Fibroblast of lung (primary cell): ENCODE measurements around the gene MRPS25. TPM values are rescaled to one million over a fixed set of nuclear protein-coding genes. Genes with fewer than 3 reads are reported as not detected.

Experiments
- DNase-seq, 2 donors: peaks; one replicate each; pipeline versions ENCODE4 v3.0.0 to v3.0.0-alpha.2; 2010; ENCODE audit warnings: low read depth in 2 of 2
- H2AFZ ChIP-seq: 2 replicates; pipeline ENCODE4 v1.5.1; 2012; ENCODE audit warnings: low read length, control low read depth, inconsistent platforms
- H3K27ac ChIP-seq: 2 replicates; pipeline ENCODE4 v1.5.1; 2011; ENCODE audit warnings: low read length, control low read depth; ENCODE audit not compliant: insufficient read depth
- H3K27me3 ChIP-seq: 2 replicates; pipeline ENCODE4 v1.5.1; 2011; ENCODE audit warnings: mild to moderate bottlenecking, low read length; ENCODE audit not compliant: control insufficient read depth, insufficient read depth
- H3K36me3 ChIP-seq: 2 replicates; pipeline ENCODE4 v1.5.1; 2011; ENCODE audit warnings: low read length; ENCODE audit not compliant: control insufficient read depth, insufficient read depth
- H3K4me1 ChIP-seq: 2 replicates; pipeline ENCODE4 v1.5.1; 2011; ENCODE audit warnings: low read length; ENCODE audit not compliant: control insufficient read depth, insufficient read depth; ENCODE audit errors: extremely low read depth
- H3K4me2 ChIP-seq: 2 replicates; pipeline ENCODE4 v1.5.1; 2011; ENCODE audit warnings: low read length, control low read depth; ENCODE audit not compliant: insufficient read depth; ENCODE audit errors: extremely low read depth
- H3K4me3 ChIP-seq, 4 experiments: fragments of 200-600 bp in 1 of 4; sonication (generic) in 1 of 4; replicated peaks in 1 of 4; 2 replicates each; pipeline ENCODE4 v1.5.1; 2011 to 2016; ENCODE audit warnings: low read length in 4 of 4, low read depth in 3 of 4, mild to moderate bottlenecking in 3 of 4, control low read depth in 2 of 4, inconsistent platforms in 1 of 4, mixed read lengths in 1 of 4; ENCODE audit not compliant: insufficient read depth in 1 of 4; ENCODE audit errors: control extremely low read depth in 1 of 4
- H3K79me2 ChIP-seq: 2 replicates; pipeline ENCODE4 v1.5.1; 2012; ENCODE audit warnings: mild to moderate bottlenecking, low read length, inconsistent platforms; ENCODE audit not compliant: control insufficient read depth, insufficient read depth
- H3K9ac ChIP-seq: 2 replicates; pipeline ENCODE4 v1.5.1; 2011; ENCODE audit warnings: mild to moderate bottlenecking, low read length, control low read depth; ENCODE audit not compliant: insufficient read depth
- H3K9me3 ChIP-seq: 2 replicates; pipeline ENCODE4 v1.5.1; 2012; ENCODE audit warnings: low read depth, low read length; ENCODE audit not compliant: control insufficient read depth, insufficient read depth
- H4K20me1 ChIP-seq: 2 replicates; pipeline ENCODE4 v1.5.1; 2011; ENCODE audit warnings: low read length; ENCODE audit not compliant: control insufficient read depth, insufficient read depth; ENCODE audit errors: extremely low read depth
- CTCF ChIP-seq, 2 donors: IDR thresholded peaks in 1 of 2; conservative IDR thresholded peaks in 1 of 2; 1 replicate in 1 of 2; 2 replicates in 1 of 2; pipeline ENCODE4 v1.5.1; 2011 to 2012; ENCODE audit warnings: low read length in 2 of 2, control low read depth in 1 of 2, inconsistent platforms in 1 of 2, low read depth in 1 of 2, mild to moderate bottlenecking in 1 of 2
- EZH2 ChIP-seq: IDR thresholded peaks from 2 replicates; pipeline ENCODE4 v1.5.1; 2012; ENCODE audit warnings: low read length, control low read depth, mild to moderate bottlenecking; ENCODE audit errors: missing control alignments
- polyA plus RNA-seq, 2 donors: library from polyadenylated mRNA; depleted of rRNA in 1 of 2; stranded (reverse) in 1 of 2; unstranded in 1 of 2; fragments of >200 nt; gene quantifications; 2 replicates each; pipeline ENCODE4 v1.2.1, GENCODE V29; 2011 to 2012; ENCODE audit warnings: missing spikeins in 1 of 2
- total RNA-seq: library from RNA; depleted of rRNA; stranded (reverse); fragments of >200 nt; gene quantifications from 2 replicates; pipeline ENCODE4 v1.2.1, GENCODE V29; 2014

The MRPS25 gene
- total and polyA plus RNA-seq, 2 donors (not counting 1 experiment from before 2014, with no cell fraction given) = 16.5 to 17.4 TPM

GRCh38 chr3:15071699-15072098 lies 6.6 kb upstream of the MRPS25 start:
- Histone ChIP-seq H3K4me3 (no peak overlapping the region), H3K9ac (no peak overlapping the region), H3K4me1 (no peaks in the 10 kb centered on the region), H4K20me1 (no peaks in the 10 kb centered on the region), H3K9me3 (no peaks in the 10 kb centered on the region), H3K27ac (no peak overlapping the region), H3K79me2 (no peaks in the 10 kb centered on the region), H3K4me2 (no peak overlapping the region), H3K27me3 (no peaks in the 10 kb centered on the region), H3K36me3 (peaks cover 13% of the 10 kb centered on the region), H2AFZ (no peak overlapping the region)
- TF ChIP-seq CTCF (conservative IDR thresholded peaks at IDR 0.05 in 1 of 2, IDR thresholded peaks at IDR 0.05 in 1 of 2; ENCODE audit: low read depth in 1 of 2, low read length in 2 of 2) (no peak), EZH2 (no peak)
- no peak for DNase-seq

GRCh38 chr3:15069441-15069840 lies 4.3 kb upstream of the MRPS25 start:
- peaks cover 5% of the 10 kb centered on the region for H3K79me2 ChIP-seq
- no peak overlapping the region for H3K4me3 ChIP-seq
- H3K4me1 ChIP-seq = no peaks in the 10 kb centered on the region
- no peak overlapping the region for H3K4me2 ChIP-seq
- no peaks in the 10 kb centered on the region for H3K27me3 ChIP-seq
- no peak overlapping the region for H2AFZ ChIP-seq
- H3K36me3 ChIP-seq = peaks cover 7% of the 10 kb centered on the region
- H3K9me3 ChIP-seq = no peaks in the 10 kb centered on the region
- TF ChIP-seq EZH2 = no peak
- TF ChIP-seq CTCF (conservative IDR thresholded peaks at IDR 0.05 in 1 of 2, IDR thresholded peaks at IDR 0.05 in 1 of 2; ENCODE audit: low read depth in 1 of 2, low read length in 2 of 2) = no peak
- H3K27ac ChIP-seq = no peak overlapping the region
- DNase-seq = no peak
- H3K9ac ChIP-seq = no peak overlapping the region
- no peaks in the 10 kb centered on the region for H4K20me1 ChIP-seq

- Histone ChIP-seq H3K27ac (no peak overlapping the region), H2AFZ (no peak overlapping the region), H3K4me3 (no peak overlapping the region), H3K79me2 (peaks cover 21% of the 10 kb centered on the region), H3K4me1 (no peaks in the 10 kb centered on the region), H3K36me3 (peaks cover 2% of the 10 kb centered on the region), H3K9me3 (no peaks in the 10 kb centered on the region), H3K9ac (no peak overlapping the region), H4K20me1 (no peaks in the 10 kb centered on the region), H3K27me3 (no peaks in the 10 kb centered on the region), H3K4me2 (no peak overlapping the region)
- no peak for DNase-seq
- TF ChIP-seq CTCF (conservative IDR thresholded peaks at IDR 0.05 in 1 of 2, IDR thresholded peaks at IDR 0.05 in 1 of 2; ENCODE audit: low read depth in 1 of 2, low read length in 2 of 2) (no peak), EZH2 (no peak)
These were observed 1.4 kb upstream of the MRPS25 start for GRCh38 chr3:15066467-15066866.
